HepG2 (cell line): ENCODE measurements around the gene PRM3. TPM values are rescaled to one million over a fixed set of nuclear protein-coding genes. Genes with fewer than 3 reads are reported as not detected.

Source experiments
- ATAC-seq: fragments of 200-7000 bp; cut with Tn5 transposase; 3 replicates; pipeline ENCODE4 v1.9.1; 2020; ENCODE audit warnings: mild to moderate bottlenecking, moderate library complexity
- BruUV-seq: library from RNA; stranded (reverse); fragments of 400-500 nt; replicated peaks from 2 replicates; lab custom pipeline; 2021; lab: Mats Ljungman, UMichigan
- CTCF ChIA-PET: fragments of 300-600 bp; formaldehyde crosslinking; extraction: SDS; loops from one replicate; lab custom pipeline; 2021; ENCODE audit warnings: low total read pairs, inconsistent platforms, low intra/inter-chr PET ratio; lab: Yijun Ruan, JAX
- POLR2A ChIA-PET: fragments of 350-600 bp; sonication (Branson Sonifier 250); formaldehyde crosslinking; loops from one replicate; lab custom pipeline; 2020; ENCODE audit warnings: antibody characterized with exemption, inconsistent platforms; lab: Yijun Ruan, JAX
- DNase-seq: peaks from one replicate; pipeline ENCODE4 v3.0.0-alpha.2; 2015; ENCODE audit warnings: low spot score
- FAIRE-seq: peaks from 3 replicates; lab custom pipeline; 2011; peaks lifted over from hg19 to GRCh38; lab: Jason Lieb, UNC
- H2AFZ ChIP-seq: one replicate; pipeline ENCODE4 v1.6.1; 2011; ENCODE audit warnings: low read length, inconsistent platforms
- H3K27ac ChIP-seq: fragments of 300-600 bp; 3 replicates; pipeline ENCODE4 v1.8.0; 2011; ENCODE audit warnings: mixed run types, mild to moderate bottlenecking, mixed read lengths, low read length, inconsistent platforms; ENCODE audit not compliant: insufficient read depth; ENCODE audit errors: extremely low read length
- H3K27me3 ChIP-seq, 2 experiments: fragments of 200-600 bp in 1 of 2; 2 replicates in 1 of 2; 3 replicates in 1 of 2; pipeline versions ENCODE4 v1.6.0 to v1.8.0; 2011; ENCODE audit warnings: low read length in 2 of 2, mild to moderate bottlenecking in 2 of 2, moderate library complexity in 2 of 2, inconsistent platforms in 1 of 2; ENCODE audit not compliant: insufficient read depth in 2 of 2, control insufficient read depth in 1 of 2
- H3K36me3 ChIP-seq, 2 experiments: fragments of 200-600 bp in 1 of 2; replicated peaks in 1 of 2; 2 replicates in 1 of 2; 3 replicates in 1 of 2; pipeline versions ENCODE4 v1.5.1 to v1.8.0; 2011; ENCODE audit warnings: low read length in 2 of 2, inconsistent platforms in 1 of 2; ENCODE audit not compliant: insufficient read depth in 2 of 2, control insufficient read depth in 1 of 2
- H3K4me1 ChIP-seq: 2 replicates; pipeline ENCODE4 v1.5.1; 2012; ENCODE audit warnings: low read length, inconsistent platforms; ENCODE audit not compliant: insufficient read depth
- H3K4me2 ChIP-seq: 2 replicates; pipeline ENCODE4 v1.6.0; 2011; ENCODE audit warnings: low read depth, low read length, inconsistent platforms
- H3K4me3 ChIP-seq, 3 experiments: fragments of 200-600 bp in 1 of 3; sonication (generic), shearing (Covaris generic) in 1 of 3; replicated peaks in 1 of 3; 2 replicates each; pipeline ENCODE4 v1.5.1; 2011 to 2016; ENCODE audit warnings: low read length in 3 of 3, inconsistent platforms in 2 of 3, low read depth in 2 of 3, mild to moderate bottlenecking in 2 of 3, control low read depth in 1 of 3, mixed read lengths in 1 of 3; ENCODE audit not compliant: insufficient read depth in 1 of 3
- H3K79me2 ChIP-seq: one replicate; pipeline ENCODE4 v1.6.1; 2011; ENCODE audit warnings: low read length, inconsistent platforms; ENCODE audit not compliant: insufficient read depth
- H3K9ac ChIP-seq: 2 replicates; pipeline ENCODE4 v1.6.0; 2011; ENCODE audit warnings: mild to moderate bottlenecking, low read depth, low read length, inconsistent platforms; ENCODE audit not compliant: insufficient read depth
- H3K9me3 ChIP-seq: 2 replicates; pipeline ENCODE4 v1.5.1; 2012; ENCODE audit warnings: mild to moderate bottlenecking, low read length
- H4K20me1 ChIP-seq: 2 replicates; pipeline ENCODE4 v1.6.0; 2011; ENCODE audit warnings: inconsistent platforms, mild to moderate bottlenecking, low read length, moderate library complexity; ENCODE audit not compliant: insufficient read depth
- ATF3 ChIP-seq: sonication (generic); formaldehyde crosslinking; IDR thresholded peaks from 2 replicates; pipeline ENCODE4 v1.4.0; 2020; ENCODE audit warnings: missing genetic modification reagents
- FOXK1 ChIP-seq: sonication (generic); formaldehyde crosslinking; IDR thresholded peaks from 2 replicates; pipeline ENCODE4 v1.4.0; 2020; ENCODE audit warnings: low read depth, missing genetic modification reagents, borderline replicate concordance
- MEIS1 ChIP-seq: sonication (generic); formaldehyde crosslinking; IDR thresholded peaks from 2 replicates; pipeline ENCODE4 v1.9.0; 2021; ENCODE audit warnings: mild to moderate bottlenecking, missing genetic modification reagents, moderate library complexity, borderline replicate concordance
- MTF1 ChIP-seq: sonication (generic); formaldehyde crosslinking; IDR thresholded peaks from 2 replicates; pipeline ENCODE4 v1.5.0; 2020; ENCODE audit warnings: missing genetic modification reagents
- SATB2 ChIP-seq: sonication (generic); formaldehyde crosslinking; IDR thresholded peaks from 2 replicates; pipeline ENCODE4 v1.5.0; 2020; ENCODE audit warnings: missing genetic modification reagents
- SNAPC5 ChIP-seq: sonication (generic); formaldehyde crosslinking; IDR thresholded peaks from 2 replicates; pipeline ENCODE4 v1.8.1; 2023; ENCODE audit warnings: mild to moderate bottlenecking, missing genetic modification reagents, borderline replicate concordance
- SP5 ChIP-seq: IDR thresholded peaks from 2 replicates; pipeline ENCODE4 v1.6.1; 2016; ENCODE audit warnings: low read depth, borderline replicate concordance
- STAT5B ChIP-seq: sonication (generic); formaldehyde crosslinking; IDR thresholded peaks from 2 replicates; pipeline ENCODE4 v1.4.0; 2020; ENCODE audit warnings: missing genetic modification reagents
- TFE3 ChIP-seq: IDR thresholded peaks from 2 replicates; pipeline ENCODE4 v1.6.1; 2016
- ZBTB7A ChIP-seq: sonication (generic); formaldehyde crosslinking; IDR thresholded peaks from 2 replicates; pipeline ENCODE4 v1.8.0; 2022; ENCODE audit warnings: mild to moderate bottlenecking, missing genetic modification reagents
- ZFP91 ChIP-seq: sonication (generic); formaldehyde crosslinking; IDR thresholded peaks from 2 replicates; pipeline ENCODE4 v1.9.0; 2022; ENCODE audit warnings: missing genetic modification reagents, mild to moderate bottlenecking, borderline replicate concordance
- ZNF280D ChIP-seq: sonication (generic); formaldehyde crosslinking; IDR thresholded peaks from 2 replicates; pipeline ENCODE4 v1.5.1; 2020; ENCODE audit warnings: mild to moderate bottlenecking, missing genetic modification reagents
- ZNF574 ChIP-seq: sonication (generic); formaldehyde crosslinking; IDR thresholded peaks from 2 replicates; pipeline ENCODE4 v1.4.0; 2020; ENCODE audit warnings: missing genetic modification reagents
- ZNF777 ChIP-seq: sonication (generic); formaldehyde crosslinking; IDR thresholded peaks from 2 replicates; pipeline ENCODE4 v1.4.0; 2020; ENCODE audit warnings: missing genetic modification reagents
- WGBS: methylation state at CpG from one replicate; pipeline ENCODE4 v1.1.6; 2017; ENCODE audit warnings: low lambda C conversion rate; 5-methylcytosine and 5-hydroxymethylcytosine counted together
- in situ Hi-C: cut with HindIII; loops from 2 replicates; pipeline ENCODE4 v1.10.0; 2017; ENCODE audit warnings: low pct_unique_long_range_greater_than_20kb; ENCODE audit not compliant: extremely low pct_ligation_motif_present
- intact Hi-C: fragments of 100-400 bp; cut with micrococcal nuclease; formaldehyde crosslinking; loops from one replicate; pipeline ENCODE4 v1.10.0; 2022; ENCODE audit not compliant: unreplicated experiment
- polyA plus RNA-seq, 8 experiments: library from polyadenylated mRNA; depleted of rRNA in 3 of 8; stranded (reverse) in 7 of 8; unstranded in 1 of 8; fragments of >200 nt; fragmentation: Illumina TruSeq in 4 of 8; extraction: Trizol in 4 of 8; gene quantifications; 2 replicates each; pipeline versions ENCODE4 v1.2.1 to v1.2.3, GENCODE V29; 2011 to 2016; ENCODE audit warnings: low read depth in 4 of 8, missing spikeins in 1 of 8, mixed read lengths in 1 of 8; ENCODE audit not compliant: insufficient read depth in 1 of 8
- total RNA-seq, 5 experiments: library from RNA; depleted of rRNA; stranded (reverse); fragments of >200 nt; fragmentation: Illumina TruSeq; extraction: Trizol; gene quantifications; 2 replicates each; pipeline ENCODE4 v1.2.3, GENCODE V29; 2016; ENCODE audit warnings: low read depth in 1 of 5

PRM3 gene
- total and polyA plus RNA-seq, 2 of the 13 experiments (the other 11 are each of a cell fraction or from before 2014, with no cell fraction given) = not detected

- Histone ChIP-seq H3K4me3 (no peak overlapping the region), H3K9ac (peak overlapping the region; percentile 62), H3K4me1 (peaks cover 91% of the 10 kb centered on the region), H2AFZ (no peak overlapping the region), H3K27ac (peak overlapping the region; percentile 89), H3K4me2 (no peak overlapping the region), H3K79me2 (no peaks in the 10 kb centered on the region), H3K27me3 (no peaks in the 10 kb centered on the region), H3K36me3 (no peaks in the 10 kb centered on the region), H4K20me1 (no peaks in the 10 kb centered on the region), H3K9me3 (no peaks in the 10 kb centered on the region)
- CTCF ChIA-PET = no interaction called here
- WGBS = 85% methylated on average over 10 of the region's 10 CpGs
- POLR2A ChIA-PET = interaction anchor here (0.8 to 7.4 kb wide), 15 partner anchors 13 to 486 kb away, joined by 3 to 234 read pairs (median 6); partner anchors contain the start of genes DEXI, PRM2, PRM3 and SOCS1
- intact Hi-C loops = loop anchor here (2.0 kb wide), 1 partner anchor 54 kb away; the partner anchor contains the start of gene SOCS1
- no TSS peak for BruUV-seq
- in situ Hi-C loops = no loop called here
- no peak for ATAC-seq
- no peak for FAIRE-seq
- DNase-seq = no peak
- no peak for TF ChIP-seq ZNF280D (CRISPR knock-in tag)
- no peak for TF ChIP-seq ZBTB7A
- TF ChIP-seq SNAPC5 (CRISPR knock-in tag) = no peak
- no peak for TF ChIP-seq ZNF777 (CRISPR knock-in tag)
- TF ChIP-seq TFE3 (CRISPR knock-in tag) = 0 out of 2 replicates have a peak, but pooled peaks have one; percentile 17
- no peak for TF ChIP-seq ZFP91 (CRISPR knock-in tag)
- no peak for TF ChIP-seq ZNF574 (CRISPR knock-in tag)
- TF ChIP-seq MEIS1 = no peak
- peak; percentile 4; the same call in 1 of the 2 replicates for TF ChIP-seq FOXK1 (CRISPR knock-in tag)
- no peak for TF ChIP-seq SP5 (CRISPR knock-in tag)
- no peak for TF ChIP-seq STAT5B (CRISPR knock-in tag)
- no peak for TF ChIP-seq ATF3 (CRISPR knock-in tag)
- no peak for TF ChIP-seq SATB2 (CRISPR knock-in tag)
- no peak for TF ChIP-seq MTF1 (CRISPR knock-in tag)
These were observed 37.6 kb upstream of the PRM3 start for GRCh38 chr16:11310997-11311561.
